Breast epithelium (tissue), 3 donors: ENCODE results near the gene DRD2.

Experiments used
- CTCF ChIP-seq, 3 donors: fragments of 450-650 bp; IDR thresholded peaks; one replicate each; pipeline ENCODE4 v1.5.1; 2016 to 2017; ENCODE audit warnings: antibody characterized with exemption in 3 of 3, mild to moderate bottlenecking in 3 of 3, moderate library complexity in 3 of 3
- POLR2A ChIP-seq: fragments of 450-650 bp; IDR thresholded peaks from one replicate; pipeline ENCODE4 v1.6.1; 2016; ENCODE audit warnings: antibody characterized with exemption, mild to moderate bottlenecking, moderate library complexity
- POLR2AphosphoS5 ChIP-seq, 3 donors: sonication (generic); formaldehyde crosslinking; IDR thresholded peaks; one replicate each; pipeline ENCODE4 v1.6.1; 2017; ENCODE audit warnings: antibody characterized with exemption in 3 of 3

GRCh38 chr11:113477321-113477720 is 2.1 kb upstream of the DRD2 start:
- TF ChIP-seq CTCF (IDR thresholded peaks at IDR 0.05), result no peak
- TF ChIP-seq POLR2A, result no peak
- no peak for TF ChIP-seq POLR2AphosphoS5 (IDR thresholded peaks at IDR 0.05)
